GM23338 (cell line): ENCODE results near the gene RPUSD1. TPM values are rescaled to one million over a fixed set of nuclear protein-coding genes. Genes with fewer than 3 reads are reported as not detected.

Experiments
- ATAC-seq: fragments of 200-7000 bp; cut with Tn5 transposase; 3 replicates; pipeline ENCODE4 v1.9.1; 2020
- DNase-seq: peaks from one replicate; pipeline ENCODE4 v3.0.0-alpha.2; 2015; ENCODE audit warnings: low spot score
- H2AFZ ChIP-seq: fragments of 200-600 bp; sonication (generic); 2 replicates; pipeline ENCODE4 v1.8.0; 2016; ENCODE audit warnings: antibody characterized with exemption, mild to moderate bottlenecking, moderate library complexity
- H3F3A ChIP-seq: fragments of 200-600 bp; sonication (generic); replicated peaks from 2 replicates; pipeline ENCODE4 v1.8.0; 2017; ENCODE audit warnings: antibody characterized with exemption, mixed run types, low read depth
- H3K27ac ChIP-seq: fragments of 200-600 bp; sonication (generic); 2 replicates; pipeline ENCODE4 v1.6.1; 2016; ENCODE audit warnings: low read depth
- H3K27me3 ChIP-seq: fragments of 200-600 bp; sonication (generic); 2 replicates; pipeline ENCODE4 v1.8.0; 2016; ENCODE audit warnings: mild to moderate bottlenecking, mixed run types, moderate library complexity; ENCODE audit not compliant: insufficient read depth
- H3K36me3 ChIP-seq: fragments of 200-600 bp; sonication (generic); 2 replicates; pipeline ENCODE4 v1.8.0; 2016; ENCODE audit warnings: mild to moderate bottlenecking; ENCODE audit not compliant: insufficient read depth
- H3K4me1 ChIP-seq: fragments of 200-600 bp; sonication (generic); 2 replicates; pipeline ENCODE4 v1.8.0; 2016; ENCODE audit warnings: mild to moderate bottlenecking, moderate library complexity; ENCODE audit not compliant: insufficient read depth
- H3K4me2 ChIP-seq: fragments of 200-600 bp; sonication (generic); 2 replicates; pipeline ENCODE4 v1.7.1; 2017; ENCODE audit warnings: mixed run types
- H3K4me3 ChIP-seq: fragments of 200-600 bp; sonication (generic); 2 replicates; pipeline ENCODE4 v1.6.1; 2016; ENCODE audit warnings: mixed run types
- H3K79me2 ChIP-seq: fragments of 200-600 bp; sonication (generic); replicated peaks from 2 replicates; pipeline ENCODE4 v1.8.0; 2017; ENCODE audit warnings: mild to moderate bottlenecking; ENCODE audit not compliant: insufficient read depth
- H3K9me2 ChIP-seq: fragments of 200-600 bp; sonication (generic); 2 replicates; pipeline ENCODE4 v1.8.0; 2017; ENCODE audit not compliant: insufficient read depth
- H4K20me1 ChIP-seq: fragments of 200-600 bp; sonication (generic); replicated peaks from 2 replicates; pipeline ENCODE4 v1.8.0; 2017; ENCODE audit warnings: mild to moderate bottlenecking; ENCODE audit not compliant: insufficient read depth
- H3K27ac Mint-ChIP-seq: 2 replicates; pipeline ENCODE4 v1.8.0; 2020; ENCODE audit warnings: inconsistent platforms, mild to moderate bottlenecking, moderate library complexity, mixed read lengths
- H3K27me3 Mint-ChIP-seq: 3 replicates; pipeline ENCODE4 v1.8.0; 2022; ENCODE audit warnings: low read depth, mild to moderate bottlenecking, moderate library complexity, mixed read lengths, inconsistent platforms; ENCODE audit not compliant: insufficient read depth, poor library complexity
- H3K36me3 Mint-ChIP-seq: 3 replicates; pipeline ENCODE4 v1.8.0; 2021; ENCODE audit warnings: low read depth, mild to moderate bottlenecking, inconsistent platforms, moderate library complexity, mixed read lengths
- H3K4me1 Mint-ChIP-seq: 3 replicates; pipeline ENCODE4 v1.8.0; 2020; ENCODE audit warnings: mild to moderate bottlenecking, inconsistent platforms, mixed read lengths
- H3K4me3 Mint-ChIP-seq: 3 replicates; pipeline ENCODE4 v1.8.0; 2021; ENCODE audit warnings: moderate library complexity, mild to moderate bottlenecking, inconsistent platforms, mixed read lengths
- H3K9me3 Mint-ChIP-seq: 3 replicates; pipeline ENCODE4 v1.8.0; 2020; ENCODE audit warnings: moderate library complexity, mild to moderate bottlenecking, inconsistent platforms, mixed read lengths
- CREB1 ChIP-seq: fragments of 250-450 bp; sonication (Bioruptor Pico); IDR thresholded peaks from 2 replicates; pipeline ENCODE4 v1.5.0; 2020; ENCODE audit warnings: low read depth, mild to moderate bottlenecking, moderate library complexity
- EZH2 ChIP-seq: fragments of 200-600 bp; sonication (generic); IDR thresholded peaks from one replicate; pipeline ENCODE4 v1.8.0; 2017; ENCODE audit warnings: antibody characterized with exemption, mild to moderate bottlenecking, low read depth; ENCODE audit not compliant: unreplicated experiment
- EZH2phosphoT487 ChIP-seq: fragments of 200-600 bp; sonication (generic); IDR thresholded peaks from one replicate; pipeline ENCODE4 v1.8.1; 2018; ENCODE audit warnings: antibody characterized with exemption; ENCODE audit not compliant: unreplicated experiment
- JUNB ChIP-seq: IDR thresholded peaks from one replicate; pipeline ENCODE4 v1.6.1; 2016; ENCODE audit warnings: antibody characterized with exemption; ENCODE audit not compliant: unreplicated experiment
- NANOG ChIP-seq: IDR thresholded peaks from 2 replicates; pipeline ENCODE4 v1.6.1; 2016; ENCODE audit warnings: antibody characterized with exemption, borderline replicate concordance
- POLR2AphosphoS5 ChIP-seq: IDR thresholded peaks from 2 replicates; pipeline ENCODE4 v1.6.1; 2016; ENCODE audit warnings: antibody characterized with exemption, low read depth
- STAT1 ChIP-seq: IDR thresholded peaks from one replicate; pipeline ENCODE4 v1.6.1; 2016; ENCODE audit warnings: antibody characterized with exemption; ENCODE audit not compliant: unreplicated experiment
- ZNF114 ChIP-seq: fragments of 250-450 bp; sonication (Bioruptor Pico); IDR thresholded peaks from 2 replicates; pipeline ENCODE4 v1.5.0; 2020; ENCODE audit warnings: mild to moderate bottlenecking, moderate library complexity
- ZNF331 ChIP-seq: fragments of 250-450 bp; sonication (Bioruptor Pico); IDR thresholded peaks from 2 replicates; pipeline ENCODE4 v1.5.0; 2020; ENCODE audit warnings: low read depth, mild to moderate bottlenecking, moderate library complexity
- polyA plus RNA-seq: library from polyadenylated mRNA; unstranded; fragments of >200 nt; fragmentation: Nextera tagmentation; extraction: Ambion mirVana; gene quantifications from 2 replicates; pipeline ENCODE4 v1.2.1, GENCODE V29; 2016
- total RNA-seq: library from RNA; depleted of rRNA; stranded (reverse); fragments of >200 nt; shearing (Covaris generic); gene quantifications from 2 replicates; pipeline ENCODE4 v1.2.3, GENCODE V29; 2014
- TF ChIP-seq, protein P1 (sequence below), 2 experiments: fragments of 200-600 bp in 1 of 2; sonication (generic) in 1 of 2; conservative IDR thresholded peaks; 2 replicates each; pipeline versions ENCODE4 v1.5.1 to v1.6.1; 2016 to 2017; ENCODE audit warnings: antibody characterized with exemption in 2 of 2, low read depth in 2 of 2, mild to moderate bottlenecking in 2 of 2, moderate library complexity in 1 of 2
- TF ChIP-seq, protein P2 (sequence below): IDR thresholded peaks from 2 replicates; pipeline ENCODE4 v1.6.1; 2016; ENCODE audit warnings: antibody characterized with exemption
- TF ChIP-seq, protein P3 (sequence below): IDR thresholded peaks from one replicate; pipeline ENCODE4 v1.6.1; 2018; ENCODE audit warnings: antibody characterized with exemption; ENCODE audit not compliant: unreplicated experiment
- TF ChIP-seq, protein P4 (sequence below): fragments of 250-450 bp; sonication (Bioruptor Pico); IDR thresholded peaks from 2 replicates; pipeline ENCODE4 v1.5.0; 2020; ENCODE audit warnings: mild to moderate bottlenecking, moderate library complexity

The RPUSD1 gene
- total and polyA plus RNA-seq, 2 experiments from 2014 or later, result 19.1 to 79.5 TPM

DNA sequence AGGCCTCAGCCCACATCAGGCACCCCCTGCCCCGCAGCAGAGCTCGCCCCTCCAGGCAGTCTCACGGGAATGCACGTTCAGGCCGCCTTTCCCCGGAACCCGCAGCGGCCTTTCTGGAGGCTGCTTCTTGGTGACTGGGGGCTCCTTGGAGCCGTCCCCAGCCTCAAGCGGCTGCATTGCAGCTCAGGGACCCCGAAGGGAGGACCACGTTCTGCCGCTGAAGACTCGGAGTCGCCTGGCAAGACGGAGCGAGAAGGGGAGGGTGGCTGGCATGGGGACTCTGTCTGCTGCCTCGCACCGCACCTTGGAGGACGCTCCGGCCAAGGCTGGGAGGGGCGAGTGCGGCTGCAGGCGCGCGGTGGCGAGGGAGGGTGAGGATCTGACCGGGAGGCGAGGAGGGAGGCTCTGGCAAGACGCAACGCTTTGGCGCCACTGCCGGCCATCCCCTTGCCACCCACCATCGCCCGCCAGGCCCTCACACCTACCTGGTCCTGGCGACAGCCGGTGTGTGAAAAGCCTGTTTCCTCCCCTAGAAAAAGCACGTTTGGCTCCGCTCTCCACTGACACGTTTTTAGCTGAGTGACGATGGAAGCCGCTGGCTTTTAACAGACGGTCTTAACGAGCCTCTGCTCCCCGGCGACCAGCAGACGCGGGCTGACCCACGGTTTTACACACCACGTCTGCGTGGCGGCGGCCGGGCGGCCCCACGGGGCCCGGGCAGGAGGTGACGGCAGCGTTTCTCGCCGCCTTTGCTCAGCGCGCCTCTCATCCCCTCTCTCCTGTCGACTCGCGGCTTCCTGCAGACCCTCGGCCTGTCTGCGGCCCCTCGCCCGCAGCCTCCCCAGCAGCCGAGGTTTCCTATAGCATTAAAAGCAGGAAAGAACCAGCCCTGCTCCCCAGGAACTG lies 29.1 kb upstream of the RPUSD1 start:
- no peaks in the 10 kb centered on the region for H3K9me3 Mint-ChIP-seq
- no peaks in the 10 kb centered on the region for H3K79me2 ChIP-seq
- H4K20me1 ChIP-seq, result no peaks in the 10 kb centered on the region
- H3K27ac Mint-ChIP-seq, result no peak overlapping the region
- ATAC-seq (no peak), DNase-seq (no peak)
- no peaks in the 10 kb centered on the region for H3K36me3 ChIP-seq
- H3K27me3 ChIP-seq, result no peaks in the 10 kb centered on the region; the same call in 1 of the 2 replicates
- H3K4me2 ChIP-seq, result no peak overlapping the region
- H3K4me3 ChIP-seq, result no peak overlapping the region
- H3K27me3 Mint-ChIP-seq, result peaks cover 6% of the 10 kb centered on the region
- H3K36me3 Mint-ChIP-seq, result no peaks in the 10 kb centered on the region
- H3K4me3 Mint-ChIP-seq, result no peak overlapping the region
- H3K4me1 Mint-ChIP-seq, result peaks cover 2% of the 10 kb centered on the region
- no peak overlapping the region for H3K27ac ChIP-seq
- no peak overlapping the region for H2AFZ ChIP-seq
- H3K9me2 ChIP-seq, result no peaks in the 10 kb centered on the region
- TF ChIP-seq POLR2AphosphoS5, result no peak
- TF ChIP-seq NANOG, result no peak
- no peak for TF ChIP-seq EZH2
- TF ChIP-seq CREB1 (CRISPR knock-in tag), result no peak
- no peak for TF ChIP-seq STAT1
- TF ChIP-seq ZNF114, result no peak
- no peak for TF ChIP-seq JUNB
- TF ChIP-seq, protein P1, sequence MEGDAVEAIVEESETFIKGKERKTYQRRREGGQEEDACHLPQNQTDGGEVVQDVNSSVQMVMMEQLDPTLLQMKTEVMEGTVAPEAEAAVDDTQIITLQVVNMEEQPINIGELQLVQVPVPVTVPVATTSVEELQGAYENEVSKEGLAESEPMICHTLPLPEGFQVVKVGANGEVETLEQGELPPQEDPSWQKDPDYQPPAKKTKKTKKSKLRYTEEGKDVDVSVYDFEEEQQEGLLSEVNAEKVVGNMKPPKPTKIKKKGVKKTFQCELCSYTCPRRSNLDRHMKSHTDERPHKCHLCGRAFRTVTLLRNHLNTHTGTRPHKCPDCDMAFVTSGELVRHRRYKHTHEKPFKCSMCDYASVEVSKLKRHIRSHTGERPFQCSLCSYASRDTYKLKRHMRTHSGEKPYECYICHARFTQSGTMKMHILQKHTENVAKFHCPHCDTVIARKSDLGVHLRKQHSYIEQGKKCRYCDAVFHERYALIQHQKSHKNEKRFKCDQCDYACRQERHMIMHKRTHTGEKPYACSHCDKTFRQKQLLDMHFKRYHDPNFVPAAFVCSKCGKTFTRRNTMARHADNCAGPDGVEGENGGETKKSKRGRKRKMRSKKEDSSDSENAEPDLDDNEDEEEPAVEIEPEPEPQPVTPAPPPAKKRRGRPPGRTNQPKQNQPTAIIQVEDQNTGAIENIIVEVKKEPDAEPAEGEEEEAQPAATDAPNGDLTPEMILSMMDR (conservative IDR thresholded peaks at IDR 0.05; ENCODE audit: low read depth in 2 of 2), result no peak
- TF ChIP-seq, protein P2, sequence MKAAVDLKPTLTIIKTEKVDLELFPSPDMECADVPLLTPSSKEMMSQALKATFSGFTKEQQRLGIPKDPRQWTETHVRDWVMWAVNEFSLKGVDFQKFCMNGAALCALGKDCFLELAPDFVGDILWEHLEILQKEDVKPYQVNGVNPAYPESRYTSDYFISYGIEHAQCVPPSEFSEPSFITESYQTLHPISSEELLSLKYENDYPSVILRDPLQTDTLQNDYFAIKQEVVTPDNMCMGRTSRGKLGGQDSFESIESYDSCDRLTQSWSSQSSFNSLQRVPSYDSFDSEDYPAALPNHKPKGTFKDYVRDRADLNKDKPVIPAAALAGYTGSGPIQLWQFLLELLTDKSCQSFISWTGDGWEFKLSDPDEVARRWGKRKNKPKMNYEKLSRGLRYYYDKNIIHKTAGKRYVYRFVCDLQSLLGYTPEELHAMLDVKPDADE, result no peak
- TF ChIP-seq ZNF331 (CRISPR knock-in tag), result no peak
- no peak for TF ChIP-seq EZH2phosphoT487
- TF ChIP-seq, protein P3, sequence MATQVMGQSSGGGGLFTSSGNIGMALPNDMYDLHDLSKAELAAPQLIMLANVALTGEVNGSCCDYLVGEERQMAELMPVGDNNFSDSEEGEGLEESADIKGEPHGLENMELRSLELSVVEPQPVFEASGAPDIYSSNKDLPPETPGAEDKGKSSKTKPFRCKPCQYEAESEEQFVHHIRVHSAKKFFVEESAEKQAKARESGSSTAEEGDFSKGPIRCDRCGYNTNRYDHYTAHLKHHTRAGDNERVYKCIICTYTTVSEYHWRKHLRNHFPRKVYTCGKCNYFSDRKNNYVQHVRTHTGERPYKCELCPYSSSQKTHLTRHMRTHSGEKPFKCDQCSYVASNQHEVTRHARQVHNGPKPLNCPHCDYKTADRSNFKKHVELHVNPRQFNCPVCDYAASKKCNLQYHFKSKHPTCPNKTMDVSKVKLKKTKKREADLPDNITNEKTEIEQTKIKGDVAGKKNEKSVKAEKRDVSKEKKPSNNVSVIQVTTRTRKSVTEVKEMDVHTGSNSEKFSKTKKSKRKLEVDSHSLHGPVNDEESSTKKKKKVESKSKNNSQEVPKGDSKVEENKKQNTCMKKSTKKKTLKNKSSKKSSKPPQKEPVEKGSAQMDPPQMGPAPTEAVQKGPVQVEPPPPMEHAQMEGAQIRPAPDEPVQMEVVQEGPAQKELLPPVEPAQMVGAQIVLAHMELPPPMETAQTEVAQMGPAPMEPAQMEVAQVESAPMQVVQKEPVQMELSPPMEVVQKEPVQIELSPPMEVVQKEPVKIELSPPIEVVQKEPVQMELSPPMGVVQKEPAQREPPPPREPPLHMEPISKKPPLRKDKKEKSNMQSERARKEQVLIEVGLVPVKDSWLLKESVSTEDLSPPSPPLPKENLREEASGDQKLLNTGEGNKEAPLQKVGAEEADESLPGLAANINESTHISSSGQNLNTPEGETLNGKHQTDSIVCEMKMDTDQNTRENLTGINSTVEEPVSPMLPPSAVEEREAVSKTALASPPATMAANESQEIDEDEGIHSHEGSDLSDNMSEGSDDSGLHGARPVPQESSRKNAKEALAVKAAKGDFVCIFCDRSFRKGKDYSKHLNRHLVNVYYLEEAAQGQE, result no peak
- TF ChIP-seq, protein P4, sequence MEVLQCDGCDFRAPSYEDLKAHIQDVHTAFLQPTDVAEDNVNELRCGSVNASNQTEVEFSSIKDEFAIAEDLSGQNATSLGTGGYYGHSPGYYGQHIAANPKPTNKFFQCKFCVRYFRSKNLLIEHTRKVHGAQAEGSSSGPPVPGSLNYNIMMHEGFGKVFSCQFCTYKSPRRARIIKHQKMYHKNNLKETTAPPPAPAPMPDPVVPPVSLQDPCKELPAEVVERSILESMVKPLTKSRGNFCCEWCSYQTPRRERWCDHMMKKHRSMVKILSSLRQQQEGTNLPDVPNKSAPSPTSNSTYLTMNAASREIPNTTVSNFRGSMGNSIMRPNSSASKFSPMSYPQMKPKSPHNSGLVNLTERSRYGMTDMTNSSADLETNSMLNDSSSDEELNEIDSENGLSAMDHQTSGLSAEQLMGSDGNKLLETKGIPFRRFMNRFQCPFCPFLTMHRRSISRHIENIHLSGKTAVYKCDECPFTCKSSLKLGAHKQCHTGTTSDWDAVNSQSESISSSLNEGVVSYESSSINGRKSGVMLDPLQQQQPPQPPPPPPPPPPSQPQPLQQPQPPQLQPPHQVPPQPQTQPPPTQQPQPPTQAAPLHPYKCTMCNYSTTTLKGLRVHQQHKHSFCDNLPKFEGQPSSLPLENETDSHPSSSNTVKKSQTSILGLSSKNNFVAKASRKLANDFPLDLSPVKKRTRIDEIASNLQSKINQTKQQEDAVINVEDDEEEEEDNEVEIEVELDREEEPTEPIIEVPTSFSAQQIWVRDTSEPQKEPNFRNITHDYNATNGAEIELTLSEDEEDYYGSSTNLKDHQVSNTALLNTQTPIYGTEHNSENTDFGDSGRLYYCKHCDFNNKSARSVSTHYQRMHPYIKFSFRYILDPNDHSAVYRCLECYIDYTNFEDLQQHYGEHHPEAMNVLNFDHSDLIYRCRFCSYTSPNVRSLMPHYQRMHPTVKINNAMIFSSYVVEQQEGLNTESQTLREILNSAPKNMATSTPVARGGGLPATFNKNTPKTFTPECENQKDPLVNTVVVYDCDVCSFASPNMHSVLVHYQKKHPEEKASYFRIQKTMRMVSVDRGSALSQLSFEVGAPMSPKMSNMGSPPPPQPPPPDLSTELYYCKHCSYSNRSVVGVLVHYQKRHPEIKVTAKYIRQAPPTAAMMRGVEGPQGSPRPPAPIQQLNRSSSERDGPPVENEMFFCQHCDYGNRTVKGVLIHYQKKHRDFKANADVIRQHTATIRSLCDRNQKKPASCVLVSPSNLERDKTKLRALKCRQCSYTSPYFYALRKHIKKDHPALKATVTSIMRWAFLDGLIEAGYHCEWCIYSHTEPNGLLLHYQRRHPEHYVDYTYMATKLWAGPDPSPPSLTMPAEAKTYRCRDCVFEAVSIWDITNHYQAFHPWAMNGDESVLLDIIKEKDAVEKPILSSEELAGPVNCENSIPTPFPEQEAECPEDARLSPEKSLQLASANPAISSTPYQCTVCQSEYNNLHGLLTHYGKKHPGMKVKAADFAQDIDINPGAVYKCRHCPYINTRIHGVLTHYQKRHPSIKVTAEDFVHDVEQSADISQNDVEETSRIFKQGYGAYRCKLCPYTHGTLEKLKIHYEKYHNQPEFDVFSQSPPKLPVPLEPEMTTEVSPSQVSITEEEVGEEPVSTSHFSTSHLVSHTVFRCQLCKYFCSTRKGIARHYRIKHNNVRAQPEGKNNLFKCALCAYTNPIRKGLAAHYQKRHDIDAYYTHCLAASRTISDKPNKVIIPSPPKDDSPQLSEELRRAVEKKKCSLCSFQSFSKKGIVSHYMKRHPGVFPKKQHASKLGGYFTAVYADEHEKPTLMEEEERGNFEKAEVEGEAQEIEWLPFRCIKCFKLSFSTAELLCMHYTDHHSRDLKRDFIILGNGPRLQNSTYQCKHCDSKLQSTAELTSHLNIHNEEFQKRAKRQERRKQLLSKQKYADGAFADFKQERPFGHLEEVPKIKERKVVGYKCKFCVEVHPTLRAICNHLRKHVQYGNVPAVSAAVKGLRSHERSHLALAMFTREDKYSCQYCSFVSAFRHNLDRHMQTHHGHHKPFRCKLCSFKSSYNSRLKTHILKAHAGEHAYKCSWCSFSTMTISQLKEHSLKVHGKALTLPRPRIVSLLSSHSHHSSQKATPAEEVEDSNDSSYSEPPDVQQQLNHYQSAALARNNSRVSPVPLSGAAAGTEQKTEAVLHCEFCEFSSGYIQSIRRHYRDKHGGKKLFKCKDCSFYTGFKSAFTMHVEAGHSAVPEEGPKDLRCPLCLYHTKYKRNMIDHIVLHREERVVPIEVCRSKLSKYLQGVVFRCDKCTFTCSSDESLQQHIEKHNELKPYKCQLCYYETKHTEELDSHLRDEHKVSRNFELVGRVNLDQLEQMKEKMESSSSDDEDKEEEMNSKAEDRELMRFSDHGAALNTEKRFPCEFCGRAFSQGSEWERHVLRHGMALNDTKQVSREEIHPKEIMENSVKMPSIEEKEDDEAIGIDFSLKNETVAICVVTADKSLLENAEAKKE (CRISPR knock-in tag), result no peak
- H3F3A ChIP-seq, result peaks cover 4% of the 10 kb centered on the region; the same call in 1 of the 2 replicates
- H3K4me1 ChIP-seq, result no peaks in the 10 kb centered on the region
